Right lobe of liver (tissue), 6 donors: ENCODE data around the gene SUCO. TPM values are rescaled to one million over a fixed set of nuclear protein-coding genes. Genes with fewer than 3 reads are reported as not detected.

Experiments
- ATAC-seq, 4 donors: fragments of 200-7000 bp; cut with Tn5 transposase; one replicate each; pipeline ENCODE4 v1.9.1; 2020; ENCODE audit warnings: mild to moderate bottlenecking in 4 of 4, moderate library complexity in 4 of 4
- DNase-seq, 3 donors: peaks; one replicate each; pipeline ENCODE4 v3.0.0-alpha.2; 2020
- H3K27ac ChIP-seq, 3 donors: fragments of 200-600 bp; one replicate each; pipeline ENCODE4 v1.8.0; 2022
- H3K27me3 ChIP-seq, 2 donors: fragments of 200-600 bp; one replicate each; pipeline ENCODE4 v1.8.0; 2022
- H3K36me3 ChIP-seq, 4 donors: fragments of 200-600 bp; sonication (generic) in 1 of 4; one replicate each; pipeline versions ENCODE4 v1.5.1 to v1.8.0; 2017 to 2022; ENCODE audit warnings: control low read depth in 1 of 4
- H3K4me1 ChIP-seq, 4 donors: fragments of 200-600 bp; sonication (generic) in 1 of 4; one replicate each; pipeline versions ENCODE4 v1.5.1 to v1.8.0; 2017 to 2022; ENCODE audit warnings: control low read depth in 1 of 4
- H3K4me3 ChIP-seq, 3 donors: fragments of 200-600 bp; one replicate each; pipeline ENCODE4 v1.8.0; 2022
- H3K9me3 ChIP-seq, 4 donors: fragments of 200-600 bp; sonication (generic) in 1 of 4; one replicate each; pipeline versions ENCODE4 v1.5.1 to v1.8.0; 2017 to 2022; ENCODE audit warnings: control low read depth in 1 of 4
- POLR2A ChIP-seq: fragments of 450-650 bp; IDR thresholded peaks from one replicate; pipeline ENCODE4 v1.6.1; 2017; ENCODE audit warnings: antibody characterized with exemption, mild to moderate bottlenecking
- WGBS: methylation state at CpG from one replicate; pipeline ENCODE4 v1.1.6; 2018; ENCODE audit warnings: low coverage, low lambda C conversion rate; ENCODE audit not compliant: insufficient coverage; ENCODE audit errors: missing lambda C conversion rate; 5-methylcytosine and 5-hydroxymethylcytosine counted together
- intact Hi-C, 2 donors: fragments of 100-400 bp; cut with DNase I; formaldehyde crosslinking; loops; one replicate each; pipeline versions ENCODE4 v1.11.2 to v1.14.1; 2022
- total RNA-seq, 6 experiments: library from RNA; depleted of rRNA in 2 of 6; stranded (reverse); fragments of >200 nt in 2 of 6; fragmentation: NEBNext Ultra II Directional in 3 of 6; extraction: Animal tissue kit (Norgen Biotek cat#: 25700) in 3 of 6; gene quantifications; one replicate each; pipeline versions ENCODE4 v1.1.0 to v1.2.4, GENCODE V29; 2016 to 2023
- TF ChIP-seq, protein P1 (sequence below), 4 donors: fragments of 200-600 bp in 3 of 4; fragments of 450-650 bp in 1 of 4; IDR thresholded peaks; one replicate each; pipeline versions ENCODE4 v1.5.1 to v1.8.0; 2016 to 2022; ENCODE audit warnings: antibody characterized with exemption in 4 of 4, mild to moderate bottlenecking in 2 of 4
- donor health status: DM: no; HTN: yes; CAD: no.
- donor health status: DM: no; HTN: no; CAD: no.
- donor health status: DM: no; HTN: no; CAD: no.
- donor health status: DM: no; HTN: yes; CAD: no.
- donor health status: DM: no; HTN: yes; CAD: no.

The SUCO gene
- total RNA-seq, 6 experiments from 2014 or later: 6.6 to 17.9 (median 11.2) TPM

DNA sequence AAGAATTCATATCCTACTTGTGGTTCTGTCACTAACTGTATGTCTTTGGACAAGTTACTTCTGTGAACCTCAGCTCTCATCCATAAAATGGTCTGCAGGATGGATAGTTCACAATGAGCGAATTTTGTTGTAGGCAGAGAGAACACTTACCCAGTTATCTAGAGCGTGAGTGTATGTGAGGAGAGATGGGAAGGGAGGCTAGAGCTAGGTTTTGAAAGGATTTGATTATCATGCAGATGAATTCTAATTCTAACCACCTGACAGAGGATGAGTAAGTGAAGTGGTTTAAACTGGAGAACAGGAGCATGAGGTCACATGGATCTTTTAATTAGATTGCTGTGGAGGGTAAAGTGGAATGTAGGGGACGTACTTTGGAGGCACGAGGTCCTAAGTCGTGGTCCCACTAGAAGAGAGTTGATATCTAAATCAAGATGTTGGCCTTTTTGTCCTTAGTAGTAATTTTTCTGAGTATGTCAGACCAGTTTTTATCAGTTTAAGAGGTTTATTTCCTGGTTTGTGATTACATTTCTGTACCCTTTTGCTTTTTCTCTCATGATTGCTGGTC is 5.0 kb downstream of the SUCO start:
- Histone ChIP-seq H3K9me3 (no peaks in the 10 kb centered on the region), H3K4me1 (peaks cover 0 to 10% (median 5%) of the 10 kb centered on the region in 4 donors), H3K4me3 (no peak overlapping the region), H3K27me3 (no peaks in the 10 kb centered on the region), H3K27ac (no peak overlapping the region), H3K36me3 (no peaks in the 10 kb centered on the region)
- ATAC-seq (no peak), DNase-seq (no peak)
- intact Hi-C loops: no loop called here
- TF ChIP-seq POLR2A: no peak
- TF ChIP-seq, protein P1, sequence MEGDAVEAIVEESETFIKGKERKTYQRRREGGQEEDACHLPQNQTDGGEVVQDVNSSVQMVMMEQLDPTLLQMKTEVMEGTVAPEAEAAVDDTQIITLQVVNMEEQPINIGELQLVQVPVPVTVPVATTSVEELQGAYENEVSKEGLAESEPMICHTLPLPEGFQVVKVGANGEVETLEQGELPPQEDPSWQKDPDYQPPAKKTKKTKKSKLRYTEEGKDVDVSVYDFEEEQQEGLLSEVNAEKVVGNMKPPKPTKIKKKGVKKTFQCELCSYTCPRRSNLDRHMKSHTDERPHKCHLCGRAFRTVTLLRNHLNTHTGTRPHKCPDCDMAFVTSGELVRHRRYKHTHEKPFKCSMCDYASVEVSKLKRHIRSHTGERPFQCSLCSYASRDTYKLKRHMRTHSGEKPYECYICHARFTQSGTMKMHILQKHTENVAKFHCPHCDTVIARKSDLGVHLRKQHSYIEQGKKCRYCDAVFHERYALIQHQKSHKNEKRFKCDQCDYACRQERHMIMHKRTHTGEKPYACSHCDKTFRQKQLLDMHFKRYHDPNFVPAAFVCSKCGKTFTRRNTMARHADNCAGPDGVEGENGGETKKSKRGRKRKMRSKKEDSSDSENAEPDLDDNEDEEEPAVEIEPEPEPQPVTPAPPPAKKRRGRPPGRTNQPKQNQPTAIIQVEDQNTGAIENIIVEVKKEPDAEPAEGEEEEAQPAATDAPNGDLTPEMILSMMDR (IDR thresholded peaks at IDR 0.05): no peak
- 79% methylated on average over 5 of the region's 5 CpGs for WGBS

DNA sequence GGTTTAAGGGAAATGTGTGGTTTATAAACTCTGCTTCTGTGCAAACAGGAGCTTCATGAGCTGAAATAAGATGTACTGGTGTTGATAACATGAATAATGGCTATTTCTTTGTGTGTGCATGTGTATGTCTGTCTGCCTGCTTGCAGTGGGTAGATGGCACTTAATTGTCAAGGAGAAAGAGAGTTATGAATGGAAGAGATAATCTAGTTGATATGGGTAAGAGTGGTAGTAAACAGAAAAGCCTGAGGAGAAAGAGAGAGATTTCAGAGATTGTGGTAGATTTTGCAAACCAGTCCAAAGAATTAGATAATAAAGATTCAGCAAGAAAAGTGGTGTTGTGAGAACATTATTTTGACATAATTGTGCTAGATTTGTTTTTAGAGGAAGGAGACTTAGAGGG is 7.7 kb downstream of the SUCO start:
- intact Hi-C loops: no loop called here
- ATAC-seq: no peak
- no peaks in the 10 kb centered on the region for H3K9me3 ChIP-seq
- H3K4me1 ChIP-seq: peaks cover 0 to 10% (median 0%) of the 10 kb centered on the region in 4 donors
- H3K4me3 ChIP-seq: no peak overlapping the region
- no peak overlapping the region for H3K27ac ChIP-seq
- no peaks in the 10 kb centered on the region for H3K27me3 ChIP-seq
- no peaks in the 10 kb centered on the region for H3K36me3 ChIP-seq
- TF ChIP-seq, protein P1 (IDR thresholded peaks at IDR 0.05): no peak
- TF ChIP-seq POLR2A: no peak
- no peak for DNase-seq

DNA sequence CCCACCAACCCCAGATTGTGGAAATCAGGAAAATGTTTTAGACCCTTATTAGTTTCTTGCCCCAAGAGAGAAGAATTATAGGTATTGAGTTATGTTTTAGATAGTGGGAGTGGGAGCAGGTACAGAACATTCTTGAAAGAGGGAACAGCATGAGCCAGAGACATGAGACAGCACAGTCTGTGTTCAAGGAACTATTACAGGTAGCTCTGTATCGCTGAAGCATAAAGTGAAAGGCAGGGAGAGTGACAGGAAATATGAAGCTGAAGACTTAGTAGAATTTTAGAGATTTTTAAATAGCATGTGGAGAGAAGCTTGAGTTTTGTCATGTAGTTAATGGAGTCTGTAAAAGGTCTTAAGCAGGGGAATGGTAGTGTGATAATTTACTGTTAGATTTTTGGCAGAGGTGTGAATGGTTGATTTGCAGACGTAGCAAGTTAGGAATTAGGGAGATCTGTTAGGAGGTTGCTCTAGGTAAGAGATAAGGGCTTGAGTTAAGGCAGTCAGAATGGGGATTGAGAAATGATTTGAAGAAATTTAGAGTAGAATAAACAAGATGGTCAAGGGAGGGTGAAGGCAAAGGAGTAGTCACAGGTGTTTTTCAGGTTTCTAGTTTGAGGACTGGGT is 11.6 kb downstream of the SUCO start:
- Histone ChIP-seq H3K4me3 (no peak overlapping the region), H3K36me3 (no peaks in the 10 kb centered on the region), H3K9me3 (no peaks in the 10 kb centered on the region), H3K27ac (no peak overlapping the region), H3K27me3 (no peaks in the 10 kb centered on the region), H3K4me1 (peaks cover 0 to 6% (median 3%) of the 10 kb centered on the region in 4 donors)
- intact Hi-C loops: no loop called here
- TF ChIP-seq, protein P1 (IDR thresholded peaks at IDR 0.05): no peak
- TF ChIP-seq POLR2A: no peak
- 75% methylated on average over 2 of the region's 2 CpGs for WGBS
- no peak for DNase-seq
- ATAC-seq: no peak

DNA sequence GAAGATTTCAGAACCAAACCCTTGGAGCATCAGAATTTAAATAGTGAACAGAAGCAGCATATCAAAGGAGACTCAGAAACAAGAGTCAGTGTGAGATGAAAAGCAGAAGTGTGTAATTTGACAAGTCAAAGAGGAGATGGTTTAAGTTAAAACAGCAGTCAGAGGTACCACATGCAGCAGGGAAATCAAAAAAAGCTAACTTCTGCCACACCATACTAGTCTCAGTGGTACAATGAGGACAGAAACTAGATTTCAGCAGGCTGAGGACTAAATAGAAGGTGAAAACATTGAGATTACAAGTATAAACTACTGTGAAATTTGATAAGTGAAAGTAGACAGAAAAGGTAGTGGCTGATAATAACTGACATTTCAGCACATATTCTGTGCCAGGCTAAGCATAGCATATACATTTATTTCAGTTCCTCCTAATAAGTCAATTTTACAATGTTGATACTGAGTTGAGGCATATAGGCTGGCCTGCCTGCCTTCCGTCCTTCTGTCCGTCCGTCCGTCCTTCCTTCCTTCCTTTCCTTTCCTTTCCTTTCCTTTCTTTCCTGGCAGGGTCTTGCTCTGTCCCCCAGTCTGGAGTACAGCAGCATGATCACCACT is 12.6 kb downstream of the SUCO start:
- H3K4me3 ChIP-seq: no peak overlapping the region
- no peak overlapping the region for H3K27ac ChIP-seq
- H3K27me3 ChIP-seq: no peaks in the 10 kb centered on the region
- TF ChIP-seq, protein P1 (IDR thresholded peaks at IDR 0.05): no peak
- TF ChIP-seq POLR2A: no peak
- DNase-seq (no peak), ATAC-seq (no peak)
- H3K9me3 ChIP-seq: no peaks in the 10 kb centered on the region
- WGBS: 92% methylated on average over 4 of the region's 4 CpGs
- peaks cover 0 to 10% (median 4%) of the 10 kb centered on the region in 4 donors for H3K4me1 ChIP-seq
- H3K36me3 ChIP-seq: no peaks in the 10 kb centered on the region
- intact Hi-C loops: no loop called here
